IMR-90 (cell line): ENCODE measurements around the gene ADAMTS10. TPM values are rescaled to one million over a fixed set of nuclear protein-coding genes. Genes with fewer than 3 reads are reported as not detected.

Source experiments
- ATAC-seq: fragments of 200-7000 bp; cut with Tn5 transposase; 2 replicates; pipeline ENCODE4 v1.9.1; 2020; ENCODE audit warnings: low read depth, mild to moderate bottlenecking, moderate library complexity
- BruUV-seq: library from RNA; stranded (reverse); fragments of 400-500 nt; replicated peaks from 2 replicates; lab custom pipeline; 2021; lab: Mats Ljungman, UMichigan
- CTCF ChIA-PET: fragments of 300-600 bp; formaldehyde crosslinking; extraction: SDS; loops from one replicate; lab custom pipeline; 2021; ENCODE audit warnings: antibody characterized with exemption; lab: Yijun Ruan, JAX
- POLR2A ChIA-PET: fragments of 300-600 bp; sonication (Branson Sonifier 250); formaldehyde crosslinking; loops from one replicate; lab custom pipeline; 2022; ENCODE audit warnings: antibody characterized with exemption; ENCODE audit not compliant: unreplicated experiment; lab: Charles Lee
- DNase-seq: peaks from one replicate; pipeline ENCODE4 v3.0.0; 2013
- H2AFZ ChIP-seq: replicated peaks from 2 replicates; pipeline ENCODE3; 2013; ENCODE audit warnings: low read length, mild to moderate bottlenecking; ENCODE audit not compliant: poor library complexity
- H2AK5ac ChIP-seq: 2 replicates; pipeline ENCODE4 v1.6.1; 2013; ENCODE audit warnings: low read depth, low read length, inconsistent platforms
- H2AK9ac ChIP-seq: replicated peaks from 2 replicates; pipeline ENCODE3; 2013; ENCODE audit warnings: mild to moderate bottlenecking, low read depth, low read length, moderate library complexity; ENCODE audit not compliant: poor library complexity
- H2BK120ac ChIP-seq: 2 replicates; pipeline ENCODE4 v1.6.1; 2013; ENCODE audit warnings: low read depth, low read length, inconsistent platforms
- H2BK15ac ChIP-seq: 3 replicates; pipeline ENCODE4 v1.6.1; 2013; ENCODE audit warnings: low read depth, low read length, inconsistent platforms
- H2BK20ac ChIP-seq: 2 replicates; pipeline ENCODE4 v1.6.1; 2013; ENCODE audit warnings: low read depth, mild to moderate bottlenecking, inconsistent platforms, low read length, moderate library complexity
- H2BK5ac ChIP-seq: 2 replicates; pipeline ENCODE4 v1.6.1; 2013; ENCODE audit warnings: mild to moderate bottlenecking, low read depth, low read length, inconsistent platforms; ENCODE audit not compliant: poor library complexity, severe bottlenecking
- H3K14ac ChIP-seq: replicated peaks from 2 replicates; pipeline ENCODE4 v1.6.1; 2013; ENCODE audit warnings: low read depth, low read length, inconsistent platforms
- H3K18ac ChIP-seq: 2 replicates; pipeline ENCODE4 v1.6.1; 2013; ENCODE audit warnings: low read depth, low read length, control low read depth
- H3K23ac ChIP-seq: 2 replicates; pipeline ENCODE4 v1.6.1; 2013; ENCODE audit warnings: low read depth, low read length, inconsistent platforms
- H3K27ac ChIP-seq: 2 replicates; pipeline ENCODE4 v1.5.1; 2013; ENCODE audit warnings: mild to moderate bottlenecking, control low read depth, low read length; ENCODE audit not compliant: insufficient read depth
- H3K27me3 ChIP-seq: 2 replicates; pipeline ENCODE4 v1.6.1; 2013; ENCODE audit warnings: low read length; ENCODE audit not compliant: control insufficient read depth, insufficient read depth
- H3K36me3 ChIP-seq: 2 replicates; pipeline ENCODE4 v1.6.1; 2013; ENCODE audit warnings: low read length, mixed read lengths; ENCODE audit not compliant: control insufficient read depth, insufficient read depth
- H3K4ac ChIP-seq: 2 replicates; pipeline ENCODE4 v1.6.1; 2013; ENCODE audit warnings: low read depth, low read length, inconsistent platforms
- H3K4me1 ChIP-seq: 2 replicates; pipeline ENCODE4 v1.6.1; 2013; ENCODE audit warnings: low read length, mixed read lengths; ENCODE audit not compliant: control insufficient read depth, insufficient read depth
- H3K4me2 ChIP-seq: 2 replicates; pipeline ENCODE4 v1.6.1; 2013; ENCODE audit warnings: low read depth, mild to moderate bottlenecking, control low read depth, low read length, moderate library complexity
- H3K4me3 ChIP-seq: 2 replicates; pipeline ENCODE4 v1.5.1; 2013; ENCODE audit warnings: low read depth, mild to moderate bottlenecking, control low read depth, low read length, moderate library complexity; ENCODE audit not compliant: insufficient read depth
- H3K56ac ChIP-seq: 2 replicates; pipeline ENCODE4 v1.6.1; 2013; ENCODE audit warnings: low read length, inconsistent platforms; ENCODE audit not compliant: insufficient read depth; ENCODE audit errors: extremely low read depth
- H3K79me1 ChIP-seq, 2 experiments: 2 replicates each; pipeline ENCODE4 v1.6.1; 2013; ENCODE audit warnings: low read length in 2 of 2, inconsistent platforms in 1 of 2, low read depth in 1 of 2
- H3K9ac ChIP-seq: 2 replicates; pipeline ENCODE4 v1.6.1; 2013; ENCODE audit warnings: low read depth, low read length, control low read depth
- H3K9me1 ChIP-seq: 2 replicates; pipeline ENCODE4 v1.6.1; 2013; ENCODE audit warnings: low read length, inconsistent platforms; ENCODE audit not compliant: insufficient read depth
- H3K9me3 ChIP-seq: 2 replicates; pipeline ENCODE4 v1.6.1; 2013; ENCODE audit warnings: low read length; ENCODE audit not compliant: control insufficient read depth, insufficient read depth
- H4K20me1 ChIP-seq: 2 replicates; pipeline ENCODE4 v1.6.1; 2013; ENCODE audit warnings: low read length, inconsistent platforms; ENCODE audit not compliant: insufficient read depth
- H4K5ac ChIP-seq: 2 replicates; pipeline ENCODE4 v1.6.1; 2013; ENCODE audit warnings: mild to moderate bottlenecking, low read depth, low read length, control low read depth
- H4K8ac ChIP-seq, 2 experiments: 2 replicates each; pipeline ENCODE4 v1.6.1; 2013; ENCODE audit warnings: low read depth in 2 of 2, low read length in 2 of 2, control low read depth in 1 of 2, inconsistent platforms in 1 of 2
- H4K91ac ChIP-seq: 2 replicates; pipeline ENCODE4 v1.6.1; 2013; ENCODE audit warnings: low read depth, low read length, inconsistent platforms; ENCODE audit not compliant: insufficient read depth
- CEBPB ChIP-seq: IDR thresholded peaks from 2 replicates; pipeline ENCODE4 v1.6.1; 2012; ENCODE audit warnings: low read depth, low read length, improper control_type of control experiment
- FOS ChIP-seq: fragments of 150-350 bp; IDR thresholded peaks from 2 replicates; pipeline ENCODE4 v1.6.1; 2016; ENCODE audit warnings: low read depth, low read length
- MAZ ChIP-seq: IDR thresholded peaks from 2 replicates; pipeline ENCODE4 v1.6.1; 2012; ENCODE audit warnings: low read depth, mild to moderate bottlenecking, low read length, improper control_type of control experiment, moderate library complexity, borderline replicate concordance
- POLR2A ChIP-seq: IDR thresholded peaks from 2 replicates; pipeline ENCODE4 v1.6.1; 2012; ENCODE audit warnings: mild to moderate bottlenecking, low read depth, low read length
- RAD21 ChIP-seq: IDR thresholded peaks from 2 replicates; pipeline ENCODE4 v1.6.1; 2012; ENCODE audit warnings: low read length, improper control_type of control experiment
- RCOR1 ChIP-seq: IDR thresholded peaks from 2 replicates; pipeline ENCODE4 v1.6.1; 2012; ENCODE audit warnings: mild to moderate bottlenecking, low read length, improper control_type of control experiment; ENCODE audit not compliant: insufficient replicate concordance
- WGBS, 2 experiments: methylation state at CpG; one replicate each; pipeline versions ENCODE4 v1.1.5 to v1.1.7; 2013; ENCODE audit warnings: missing lambda C conversion rate in 2 of 2; ENCODE audit not compliant: insufficient read length in 1 of 2; ENCODE audit errors: extremely low coverage in 2 of 2; 5-methylcytosine and 5-hydroxymethylcytosine counted together
- dilution Hi-C: fragments of 300-500 bp; cut with HindIII; formaldehyde crosslinking; loops from one replicate; pipeline ENCODE4 v1.14.3; 2018; ENCODE audit warnings: low sequenced_read_pairs; ENCODE audit not compliant: unreplicated experiment
- in situ Hi-C: fragments of 300-500 bp; cut with MboI; formaldehyde crosslinking; loops from 3 replicates; pipeline ENCODE4 v1.14.3; 2019; ENCODE audit warnings: low sequenced_read_pairs, inconsistent platforms, mixed read lengths
- intact Hi-C: fragments of 100-400 bp; cut with micrococcal nuclease; formaldehyde crosslinking; loops from 2 replicates; pipeline ENCODE4 v1.10.0; 2022
- polyA plus RNA-seq, 3 experiments: library from polyadenylated mRNA; depleted of rRNA; stranded (reverse); fragments of >200 nt; gene quantifications; 2 replicates each; pipeline ENCODE4 v1.2.3, GENCODE V29; 2012; ENCODE audit warnings: low replicate concordance in 1 of 3
- total RNA-seq: library from RNA; depleted of rRNA; stranded (reverse); fragments of >200 nt; gene quantifications from 2 replicates; pipeline ENCODE4 v1.2.3, GENCODE V29; 2012

ADAMTS10 gene
- total and polyA plus RNA-seq, 2 of the 4 experiments (the other 2 are of a cell fraction), result 3.4 to 11.5 TPM

DNA sequence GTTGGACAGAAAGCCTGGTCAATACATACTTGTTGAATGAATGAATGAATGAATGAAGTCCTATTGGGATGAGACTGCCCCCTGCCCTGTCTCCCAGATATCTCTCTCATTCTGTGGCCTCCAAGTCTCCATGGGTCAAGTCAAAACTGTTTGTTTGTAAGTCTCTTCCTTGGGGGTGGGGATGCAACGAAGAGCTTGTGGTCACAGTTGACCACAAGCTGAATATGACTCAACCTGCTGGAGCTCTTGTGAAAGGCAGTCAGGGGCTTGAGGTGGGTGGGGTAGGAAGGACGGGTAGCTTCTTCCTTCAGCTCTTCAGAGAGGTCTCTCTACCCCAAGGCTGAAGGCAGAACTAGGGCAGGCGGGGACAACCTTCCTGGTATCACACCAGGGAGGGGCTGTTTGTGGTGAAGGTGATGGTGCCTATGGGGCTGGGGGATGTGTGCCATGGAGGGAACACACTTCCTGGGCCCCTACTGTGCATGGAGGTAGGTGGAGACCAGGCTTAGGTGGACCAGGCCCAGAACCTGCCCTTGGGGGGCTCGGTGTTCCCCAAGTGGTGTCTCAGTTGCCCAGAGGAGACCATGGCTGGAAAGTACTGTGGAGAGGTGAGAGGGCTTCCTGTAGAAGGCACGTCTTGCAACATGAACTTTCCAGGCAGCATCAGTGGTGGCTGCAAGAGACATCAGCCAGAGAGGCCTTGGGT lies 41.3 kb downstream of the ADAMTS10 start:
- Histone ChIP-seq H2BK15ac (peak overlapping the region; percentile 87), H3K9me1 (peaks cover 24% of the 10 kb centered on the region), H3K18ac (peak overlapping the region; percentile 49; the same call in 1 of the 2 replicates), H3K27ac (peak overlapping the region; percentile 63), H3K56ac (peak overlapping the region; percentile 70), H2AFZ (peak overlapping the region; percentile 86), H4K20me1 (no peaks in the 10 kb centered on the region), H3K4me2 (peak overlapping the region; percentile 54), H4K8ac (peak overlapping the region; percentile 31 to 93; a peak in 3 of 4 replicates), H2BK120ac (peak overlapping the region; percentile 99), H3K9ac (no peak overlapping the region), H3K23ac (peak overlapping the region; percentile 98), H3K14ac (peak overlapping the region; percentile 98), H3K36me3 (no peaks in the 10 kb centered on the region), H2AK5ac (peak overlapping the region; percentile 99), H2BK5ac (peak overlapping the region; percentile 94), H3K9me3 (no peaks in the 10 kb centered on the region), H3K4ac (peak overlapping the region; percentile 99), H3K4me1 (peaks cover 12% of the 10 kb centered on the region), H3K27me3 (no peaks in the 10 kb centered on the region), H2AK9ac (peak overlapping the region; percentile 95), H4K91ac (peak overlapping the region; percentile 94), H2BK20ac (peak overlapping the region; percentile 100), H3K79me1 (peaks cover 0 to 15% of the 10 kb centered on the region in 2 experiments; a peak in 2 of 4 replicates), H4K5ac (peak overlapping the region; percentile 28; the same call in 1 of the 2 replicates), H3K4me3 (no peak overlapping the region)
- in situ Hi-C loops (no loop called here), intact Hi-C loops (loop anchor here (5.0 kb wide), 1 partner anchor 97 kb away; no protein-coding TSS in a partner anchor), dilution Hi-C loops (no loop called here)
- ChIA-PET POLR2A (interaction anchor here (0.5 kb wide), 1 partner anchor 181 kb away, joined by 6 read pairs; no protein-coding TSS in a partner anchor), CTCF (interaction anchor here (0.6 to 1.1 kb wide), 3 partner anchors 9 to 155 kb away, joined by 3 to 8 read pairs (median 4); no protein-coding TSS in a partner anchor)
- peak; percentile 96 for TF ChIP-seq CEBPB
- peak; percentile 35 for TF ChIP-seq RCOR1
- TF ChIP-seq RAD21, result 0 out of 2 replicates have a peak, but pooled peaks have one; percentile 14
- TF ChIP-seq FOS, result peak; percentile 77
- TF ChIP-seq MAZ, result peak; percentile 59
- no peak for TF ChIP-seq POLR2A
- 88% methylated on average over 1 of the region's 5 CpGs; no CpG with 5 or more reads in 1 of the 2 experiments for WGBS, 2 experiments
- ATAC-seq (peak; percentile 83), DNase-seq (peak; percentile 96)
- BruUV-seq, result no TSS peak
